H1 (cell line): ENCODE measurements around the gene MAPKAPK2.

ENCODE experiments used
- CTCF ChIP-seq, 3 experiments: IDR thresholded peaks; 1 replicate in 2 of 3; 2 replicates in 1 of 3; pipeline versions ENCODE4 v1.5.1 to v1.6.1; 2011; ENCODE audit warnings: low read length in 3 of 3, mild to moderate bottlenecking in 3 of 3, inconsistent platforms in 2 of 3, low read depth in 1 of 3, moderate library complexity in 1 of 3; ENCODE audit not compliant: insufficient read depth in 1 of 3; ENCODE audit errors: control extremely low read depth in 1 of 3
- SIN3A ChIP-seq, 2 experiments: IDR thresholded peaks in 1 of 2; conservative IDR thresholded peaks in 1 of 2; 2 replicates each; pipeline ENCODE4 v1.6.1; 2011 to 2012; ENCODE audit warnings: low read length in 2 of 2, improper control_type of control experiment in 1 of 2, low read depth in 1 of 2, mild to moderate bottlenecking in 1 of 2

DNA sequence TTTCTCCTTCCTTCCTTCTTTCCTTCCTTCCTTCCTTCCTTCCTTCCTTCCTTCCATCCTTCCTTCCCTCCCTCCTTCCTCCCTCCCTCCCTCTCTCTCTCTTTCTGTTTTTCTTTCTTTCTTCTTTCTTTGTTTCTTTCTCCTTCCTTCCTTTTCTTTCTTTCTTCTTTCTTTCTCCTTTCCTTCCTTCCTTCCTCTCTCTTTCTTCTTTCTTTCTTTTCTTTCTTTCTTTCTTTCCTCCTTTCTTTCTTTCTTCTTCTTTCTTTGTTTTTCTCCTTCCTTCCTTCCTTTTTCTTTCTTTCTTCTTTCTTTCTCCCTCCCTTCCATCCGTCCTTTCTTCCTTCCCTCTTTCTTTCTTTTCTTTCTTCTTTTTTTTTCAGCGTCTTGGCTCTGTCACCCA is 67.8 kb downstream of the MAPKAPK2 start:
- TF ChIP-seq CTCF (IDR thresholded peaks at IDR 0.05; ENCODE audit: control extremely low read depth in 1 of 3, insufficient read depth in 1 of 3, low read depth in 1 of 3, low read length in 3 of 3) (no peak), SIN3A (conservative IDR thresholded peaks at IDR 0.05 in 1 of 2, IDR thresholded peaks at IDR 0.05 in 1 of 2; ENCODE audit: low read depth in 1 of 2, low read length in 2 of 2) (no peak)
